A204.1 (cell line): Measurements from ENCODE around the gene CALD1.

Experiments used
- FAIRE-seq: peaks from 2 replicates; lab custom pipeline; 2012; peaks lifted over from hg19 to GRCh38; lab: Jason Lieb, UNC

Gene CALD1

GRCh38 chr7:134827436-134827835 is 48.0 kb downstream of the CALD1 start:
- no peak for FAIRE-seq

- FAIRE-seq = no peak
These were observed 48.5 kb downstream of the CALD1 start for GRCh38 chr7:134827889-134828288.

- no peak for FAIRE-seq
These were observed 48.9 kb downstream of the CALD1 start for GRCh38 chr7:134828361-134828760.

GRCh38 chr7:134829380-134829986 is 50.0 kb downstream of the CALD1 start:
- no peak for FAIRE-seq

- no peak for FAIRE-seq
These were observed 52.4 kb downstream of the CALD1 start for GRCh38 chr7:134831862-134832261.

- FAIRE-seq = no peak
These were observed 52.9 kb downstream of the CALD1 start for GRCh38 chr7:134832367-134832766.

- FAIRE-seq = no peak
These were observed 55.4 kb downstream of the CALD1 start for GRCh38 chr7:134834689-134835462.

- FAIRE-seq = peak; percentile 41
These were observed 56.0 kb downstream of the CALD1 start for GRCh38 chr7:134835463-134835823.

GRCh38 chr7:134836447-134836846 is 57.0 kb downstream of the CALD1 start:
- FAIRE-seq = no peak

GRCh38 chr7:134839298-134839697 is 59.9 kb downstream of the CALD1 start:
- no peak for FAIRE-seq

GRCh38 chr7:134842062-134842461 is 62.6 kb downstream of the CALD1 start:
- no peak for FAIRE-seq

- no peak for FAIRE-seq
These were observed 63.5 kb downstream of the CALD1 start for GRCh38 chr7:134842886-134843430.

GRCh38 chr7:134844200-134844599 is 64.8 kb downstream of the CALD1 start:
- FAIRE-seq = no peak

GRCh38 chr7:134845461-134845860 is 66.0 kb downstream of the CALD1 start:
- no peak for FAIRE-seq

- FAIRE-seq = no peak
These were observed 68.6 kb downstream of the CALD1 start for GRCh38 chr7:134847851-134848588.

GRCh38 chr7:134850066-134850465 is 70.6 kb downstream of the CALD1 start:
- FAIRE-seq = no peak

GRCh38 chr7:134851141-134851540 is 71.7 kb downstream of the CALD1 start:
- no peak for FAIRE-seq

GRCh38 chr7:134852625-134853024 is 73.2 kb downstream of the CALD1 start:
- no peak for FAIRE-seq

GRCh38 chr7:134854816-134855215 is 75.4 kb downstream of the CALD1 start:
- FAIRE-seq = no peak

GRCh38 chr7:134855442-134855841 is 76.0 kb downstream of the CALD1 start:
- FAIRE-seq = no peak

- FAIRE-seq = no peak
These were observed 76.7 kb downstream of the CALD1 start for GRCh38 chr7:134856091-134856490.

- FAIRE-seq = no peak
These were observed 77.3 kb downstream of the CALD1 start for GRCh38 chr7:134856691-134857090.

GRCh38 chr7:134857958-134858357 is 78.5 kb downstream of the CALD1 start:
- no peak for FAIRE-seq
